ENCODE measurements around the gene DENND2D. TPM values are rescaled to one million over a fixed set of nuclear protein-coding genes. Genes with fewer than 3 reads are reported as not detected.

The DENND2D gene
- total and polyA plus RNA-seq, 9 of the 15 experiments (the other 6 are each of a cell fraction or from before 2014, with no cell fraction given), result 0.08 to 0.44 (median 0.13) TPM; not detected in 6

- ATAC-seq (no peak), FAIRE-seq (no peak), DNase-seq (ENCODE audit: extremely low read depth in 1 of 4, low spot score in 3 of 4) (no peak)
- TF ChIP-seq ZNF124 (CRISPR knock-in tag; IDR thresholded peaks at IDR 0.05) (no peak), ZNF444 (CRISPR knock-in tag; IDR thresholded peaks at IDR 0.05) (no peak), MEIS2 (IDR thresholded peaks at IDR 0.05; ENCODE audit: partially characterized antibody) (peak; percentile 62), TAF7 (tag; IDR thresholded peaks at IDR 0.05) (no peak), MTA1 (IDR thresholded peaks at IDR 0.05; ENCODE audit: borderline replicate concordance) (no peak), PBX2 (CRISPR knock-in tag; IDR thresholded peaks at IDR 0.05; ENCODE audit: low read depth) (no peak), PBX2 (tag; conservative IDR thresholded peaks at IDR 0.05; ENCODE audit: low read depth) (peak; percentile 56), CBFA2T3 (IDR thresholded peaks at IDR 0.05) (no peak), POLR3A (IDR thresholded peaks at IDR 0.05; ENCODE audit: borderline replicate concordance, extremely low read depth, insufficient read depth, insufficient read length) (no peak), SIX5 (IDR thresholded peaks at IDR 0.05; ENCODE audit: borderline replicate concordance in 1 of 2, insufficient read depth in 1 of 2, low read depth in 1 of 2, low read length in 2 of 2) (no peak), CUX1 (CRISPR knock-in tag; IDR thresholded peaks at IDR 0.05) (no peak)
- TF ChIP-seq, protein P1, sequence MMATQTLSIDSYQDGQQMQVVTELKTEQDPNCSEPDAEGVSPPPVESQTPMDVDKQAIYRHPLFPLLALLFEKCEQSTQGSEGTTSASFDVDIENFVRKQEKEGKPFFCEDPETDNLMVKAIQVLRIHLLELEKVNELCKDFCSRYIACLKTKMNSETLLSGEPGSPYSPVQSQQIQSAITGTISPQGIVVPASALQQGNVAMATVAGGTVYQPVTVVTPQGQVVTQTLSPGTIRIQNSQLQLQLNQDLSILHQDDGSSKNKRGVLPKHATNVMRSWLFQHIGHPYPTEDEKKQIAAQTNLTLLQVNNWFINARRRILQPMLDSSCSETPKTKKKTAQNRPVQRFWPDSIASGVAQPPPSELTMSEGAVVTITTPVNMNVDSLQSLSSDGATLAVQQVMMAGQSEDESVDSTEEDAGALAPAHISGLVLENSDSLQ (IDR thresholded peaks at IDR 0.05), result peak; percentile 58
- peaks cover 70% of the 10 kb centered on the region for H3K36me3 ChIP-seq (ENCODE audit: control insufficient read depth, insufficient read depth, low read length)
- BruUV-seq (replicated peaks), result no TSS peak
- no peaks in the 10 kb centered on the region for H3K27me3 ChIP-seq (ENCODE audit: control insufficient read depth in 2 of 2, insufficient read depth in 2 of 2, low read length in 2 of 2)
- H3K9me1 ChIP-seq (ENCODE audit: control insufficient read depth, insufficient read depth, low read length), result peaks cover 2% of the 10 kb centered on the region
- no peaks in the 10 kb centered on the region for H3K9me3 ChIP-seq (replicated peaks; ENCODE audit: control insufficient read depth, insufficient read depth, low read depth, low read length)
- H3K4me1 ChIP-seq (replicated peaks in 1 of 2; ENCODE audit: control insufficient read depth in 2 of 2, insufficient read depth in 2 of 2, low read length in 2 of 2), result peaks cover 0 to 3% of the 10 kb centered on the region in 2 experiments; a peak in 2 of 5 replicates
- H3K4me3 ChIP-seq, result no peak overlapping the region
- H3K4me2 ChIP-seq (ENCODE audit: insufficient read depth, low read length), result no peak overlapping the region
- H3K79me2 ChIP-seq (ENCODE audit: control insufficient read depth, insufficient read depth, low read length), result peaks cover 87% of the 10 kb centered on the region
- POLR2A ChIA-PET, result interaction anchor here (1.0 kb wide), 1 partner anchor 15 kb away, joined by 6 read pairs; no protein-coding TSS in a partner anchor
- 30% methylated on average over 3 of the region's 3 CpGs for WGBS (ENCODE audit: insufficient coverage, low coverage, missing lambda C conversion rate)
- in situ Hi-C loops (cut with MboI), result no loop called here
- H4K20me1 ChIP-seq (replicated peaks; ENCODE audit: control insufficient read depth, insufficient read depth, low read length), result peaks cover 11% of the 10 kb centered on the region; the same call in 1 of the 2 replicates
- H2AFZ ChIP-seq (ENCODE audit: low read depth, low read length), result no peak overlapping the region
- CTCF ChIA-PET (ENCODE audit: low intra/inter-chr PET ratio), result interaction anchor here (0.6 kb wide), 1 partner anchor 308 kb away, joined by 3 read pairs; no protein-coding TSS in a partner anchor
- H3K9ac ChIP-seq (ENCODE audit: insufficient read depth in 1 of 2, low read depth in 2 of 2, low read length in 2 of 2), result no peak overlapping the region
- H3K27ac ChIP-seq (ENCODE audit: extremely low read depth, low read depth, low read length), result no peak overlapping the region
- intact Hi-C loops (cut with micrococcal nuclease), result no loop called here
Measured at GRCh38 chr1:111147948-111148347, 52.5 kb downstream of the DENND2D start.

Data from K562 (cell line).